Right atrium auricular region (tissue), 2 donors: Measurements from ENCODE around the gene SAP130. TPM values are rescaled to one million over a fixed set of nuclear protein-coding genes. Genes with fewer than 3 reads are reported as not detected.

Source experiments
- DNase-seq: peaks from one replicate; pipeline ENCODE4 v3.0.0-alpha.2; 2019; ENCODE audit warnings: low spot score
- H3K27ac ChIP-seq, 2 donors: fragments of 200-600 bp; sonication (generic); 1 replicate in 1 of 2; 2 replicates in 1 of 2; pipeline ENCODE4 v1.5.1; 2016 to 2019
- H3K27me3 ChIP-seq, 2 donors: fragments of 200-600 bp; sonication (generic); one replicate each; pipeline versions ENCODE4 v1.5.1 to v1.6.0; 2017 to 2019
- H3K36me3 ChIP-seq: fragments of 200-600 bp; sonication (generic); one replicate; pipeline ENCODE4 v1.5.1; 2016
- H3K4me1 ChIP-seq, 2 donors: fragments of 200-600 bp; sonication (generic); one replicate each; pipeline versions ENCODE4 v1.5.1 to v1.6.0; 2017 to 2019
- H3K4me3 ChIP-seq, 2 donors: fragments of 200-600 bp; sonication (generic); 1 replicate in 1 of 2; 2 replicates in 1 of 2; pipeline ENCODE4 v1.5.1; 2017 to 2019; ENCODE audit warnings: mild to moderate bottlenecking in 1 of 2, moderate library complexity in 1 of 2
- H3K9me3 ChIP-seq, 2 donors: fragments of 200-600 bp; sonication (generic); one replicate each; pipeline ENCODE4 v1.5.1; 2019
- CTCF ChIP-seq, 2 donors: fragments of 200-600 bp; sonication (generic); IDR thresholded peaks; one replicate each; pipeline ENCODE4 v1.5.1; 2019; ENCODE audit warnings: antibody characterized with exemption in 2 of 2
- total RNA-seq, 2 donors: library from RNA; depleted of rRNA; stranded (reverse); fragments of >200 nt; gene quantifications; one replicate each; pipeline ENCODE4 v1.1.0, GENCODE V29; 2016

The SAP130 gene
- total RNA-seq, 2 donors from 2014 or later = 7.4 to 8.9 TPM

GRCh38 chr2:127935337-127935736 lies 92.5 kb downstream of the SAP130 start:
- H3K27me3 ChIP-seq = no peaks in the 10 kb centered on the region
- H3K36me3 ChIP-seq = no peaks in the 10 kb centered on the region
- DNase-seq = no peak
- no peaks in the 10 kb centered on the region for H3K4me1 ChIP-seq
- no peaks in the 10 kb centered on the region for H3K9me3 ChIP-seq
- H3K4me3 ChIP-seq = no peak overlapping the region
- H3K27ac ChIP-seq = no peak overlapping the region
- no peak for TF ChIP-seq CTCF (IDR thresholded peaks at IDR 0.05)

GRCh38 chr2:127932199-127932876 lies 95.5 kb downstream of the SAP130 start:
- no peak for TF ChIP-seq CTCF (IDR thresholded peaks at IDR 0.05)
- no peaks in the 10 kb centered on the region for H3K36me3 ChIP-seq
- no peaks in the 10 kb centered on the region for H3K4me1 ChIP-seq
- no peaks in the 10 kb centered on the region for H3K9me3 ChIP-seq
- no peak overlapping the region for H3K4me3 ChIP-seq
- H3K27me3 ChIP-seq = no peaks in the 10 kb centered on the region
- H3K27ac ChIP-seq = no peak overlapping the region
- no peak for DNase-seq

GRCh38 chr2:127929449-127929848 lies 98.4 kb downstream of the SAP130 start:
- Histone ChIP-seq H3K27ac (no peak overlapping the region), H3K36me3 (no peaks in the 10 kb centered on the region), H3K4me3 (no peak overlapping the region), H3K4me1 (no peaks in the 10 kb centered on the region), H3K27me3 (no peaks in the 10 kb centered on the region), H3K9me3 (no peaks in the 10 kb centered on the region)
- TF ChIP-seq CTCF (IDR thresholded peaks at IDR 0.05) = no peak
- no peak for DNase-seq

- no peak for DNase-seq
- no peak overlapping the region for H3K27ac ChIP-seq
- TF ChIP-seq CTCF (IDR thresholded peaks at IDR 0.05) = no peak
- H3K4me3 ChIP-seq = no peak overlapping the region
- no peaks in the 10 kb centered on the region for H3K27me3 ChIP-seq
- no peaks in the 10 kb centered on the region for H3K9me3 ChIP-seq
- H3K4me1 ChIP-seq = no peaks in the 10 kb centered on the region
- H3K36me3 ChIP-seq = no peaks in the 10 kb centered on the region
These were observed 100.5 kb downstream of the SAP130 start for GRCh38 chr2:127927384-127927783.

- no peak for DNase-seq
- Histone ChIP-seq H3K36me3 (no peaks in the 10 kb centered on the region), H3K4me3 (no peak overlapping the region), H3K9me3 (no peaks in the 10 kb centered on the region), H3K4me1 (no peaks in the 10 kb centered on the region), H3K27me3 (no peaks in the 10 kb centered on the region), H3K27ac (no peak overlapping the region)
- no peak for TF ChIP-seq CTCF (IDR thresholded peaks at IDR 0.05)
These were observed 109.9 kb downstream of the SAP130 start for GRCh38 chr2:127917916-127918315.
